A172 (cell line): ENCODE data around the gene LMTK3. TPM values are rescaled to one million over a fixed set of nuclear protein-coding genes. Genes with fewer than 3 reads are reported as not detected.
A peak's percentile ranks its signal among the peaks of the same experiment; 100 is the strongest.
"Not testable (repeated sequence)": the region's sequence is repeated elsewhere in the genome, so short reads cannot be mapped to it uniquely, and the experiment has no call there.

Experiments
- DNase-seq: peaks from one replicate; pipeline ENCODE4 v3.0.0-alpha.2; 2015; ENCODE audit warnings: low spot score
- total RNA-seq: library from RNA; depleted of rRNA; stranded (reverse); fragments of >200 nt; shearing (Covaris generic); gene quantifications from 2 replicates; pipeline ENCODE4 v1.2.3, GENCODE V29; 2014

Gene LMTK3
- total RNA-seq, 1 experiment from 2014 or later, result not detected

GRCh38 chr19:48487948-48488347 lies 23.7 kb downstream of the LMTK3 start:
- peak; percentile 89 for DNase-seq

GRCh38 chr19:48487544-48487943 lies 24.1 kb downstream of the LMTK3 start:
- peak; percentile 28 for DNase-seq

GRCh38 chr19:48486706-48487105 lies 24.9 kb downstream of the LMTK3 start:
- not testable (repeated sequence) for DNase-seq

- no peak for DNase-seq
Measured at GRCh38 chr19:48484931-48485612, 26.6 kb downstream of the LMTK3 start.

- no peak for DNase-seq
Measured at GRCh38 chr19:48484247-48484893, 27.3 kb downstream of the LMTK3 start.

- no peak for DNase-seq
Measured at GRCh38 chr19:48483301-48483700, 28.3 kb downstream of the LMTK3 start.

- DNase-seq, result peak; percentile 26
Measured at GRCh38 chr19:48481846-48482639, 29.6 kb downstream of the LMTK3 start.

GRCh38 chr19:48480558-48481500 lies 30.8 kb downstream of the LMTK3 start:
- no peak for DNase-seq

GRCh38 chr19:48480183-48480557 lies 31.5 kb downstream of the LMTK3 start:
- DNase-seq, result no peak

- no peak for DNase-seq
Measured at GRCh38 chr19:48479686-48480085, 31.9 kb downstream of the LMTK3 start.

- DNase-seq, result no peak
Measured at GRCh38 chr19:48478339-48479256, 33.0 kb downstream of the LMTK3 start.

- no peak for DNase-seq
Measured at GRCh38 chr19:48477698-48478338, 33.8 kb downstream of the LMTK3 start.

- no peak for DNase-seq
Measured at GRCh38 chr19:48477067-48477685, 34.5 kb downstream of the LMTK3 start.

- DNase-seq, result no peak
Measured at GRCh38 chr19:48476176-48476575, 35.5 kb downstream of the LMTK3 start.

- no peak for DNase-seq
Measured at GRCh38 chr19:48475369-48476068, 36.1 kb downstream of the LMTK3 start.

GRCh38 chr19:48474084-48474592 lies 37.5 kb downstream of the LMTK3 start:
- DNase-seq, result no peak

GRCh38 chr19:48473161-48473966 lies 38.3 kb downstream of the LMTK3 start:
- DNase-seq, result no peak

- DNase-seq, result no peak
Measured at GRCh38 chr19:48471836-48472235, 39.8 kb downstream of the LMTK3 start.
